ENCODE results near the gene MAB21L3.

- TF ChIP-seq POLR2A (IDR thresholded peaks at IDR 0.05; ENCODE audit: low read depth, low read length) = no peak
- no peak for TF ChIP-seq SPI1 (IDR thresholded peaks at IDR 0.05; ENCODE audit: low read depth, low read length)
- TF ChIP-seq POLR2AphosphoS5 (IDR thresholded peaks at IDR 0.05; ENCODE audit: low read depth, low read length) = no peak
- no peak for TF ChIP-seq TAF1 (IDR thresholded peaks at IDR 0.05; ENCODE audit: low read depth, low read length)
These were observed 48.4 kb downstream of the MAB21L3 start for GRCh38 chr1:116159611-116160010.
